Ectodermal cell (in vitro differentiated cells): ENCODE results near the gene LRRC71.

ENCODE experiments used
- H3K27ac ChIP-seq: 2 replicates; pipeline ENCODE4 v1.7.0; 2013; ENCODE audit warnings: mild to moderate bottlenecking, low read depth, low read length; ENCODE audit not compliant: insufficient read depth, poor library complexity, severe bottlenecking
- H3K27me3 ChIP-seq: 2 replicates; pipeline ENCODE4 v1.7.0; 2013; ENCODE audit warnings: mild to moderate bottlenecking, low read length; ENCODE audit not compliant: insufficient read depth, control insufficient read depth, poor library complexity, severe bottlenecking
- H3K36me3 ChIP-seq: one replicate; pipeline ENCODE4 v1.7.0; 2013; ENCODE audit warnings: low read length; ENCODE audit not compliant: control insufficient read depth, insufficient read depth
- H3K4me1 ChIP-seq: one replicate; pipeline ENCODE4 v1.7.0; 2013; ENCODE audit warnings: low read length; ENCODE audit not compliant: control insufficient read depth, insufficient read depth
- H3K4me3 ChIP-seq: 2 replicates; pipeline ENCODE4 v1.7.0; 2013; ENCODE audit warnings: low read depth, low read length, control low read depth; ENCODE audit not compliant: insufficient read depth
- H3K9me3 ChIP-seq: 2 replicates; pipeline ENCODE4 v1.7.0; 2013; ENCODE audit warnings: mild to moderate bottlenecking, low read length, moderate library complexity; ENCODE audit not compliant: control insufficient read depth
- WGBS, 2 experiments: methylation state at CpG; one replicate each; pipeline ENCODE4 v1.1.7; 2013; ENCODE audit warnings: missing lambda C conversion rate in 2 of 2; 5-methylcytosine and 5-hydroxymethylcytosine counted together

Gene LRRC71

DNA sequence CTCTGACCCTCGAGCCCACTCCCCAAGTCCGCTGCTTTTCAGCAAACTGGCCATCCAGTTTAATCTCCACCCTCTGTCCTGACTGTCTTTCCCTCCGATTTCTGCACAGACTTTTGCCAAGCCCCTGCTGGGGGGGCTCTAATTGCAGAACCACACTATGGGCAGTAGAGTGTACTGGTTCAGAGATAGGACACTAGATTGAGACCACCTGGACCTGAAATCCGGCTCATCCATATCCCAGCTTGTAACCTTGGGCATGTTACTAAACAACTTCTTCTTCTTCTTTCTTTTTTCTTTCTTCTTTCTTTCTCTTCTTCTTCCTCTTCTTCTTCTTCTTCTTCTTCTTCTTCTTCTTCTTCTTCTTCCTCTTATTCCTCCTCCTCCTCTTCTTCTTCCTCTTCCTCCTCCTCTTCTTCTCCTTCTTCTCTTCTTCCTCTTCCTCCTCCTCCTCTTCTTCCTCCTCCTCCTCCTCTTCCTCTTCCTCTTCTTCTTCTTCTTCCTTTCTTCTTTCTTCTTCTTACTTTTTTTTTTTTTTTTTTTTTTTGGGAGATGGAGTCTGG is 7.7 kb downstream of the LRRC71 start:
- Histone ChIP-seq H3K4me1 (peaks cover 10% of the 10 kb centered on the region), H3K9me3 (no peaks in the 10 kb centered on the region), H3K4me3 (no peak overlapping the region), H3K27me3 (peaks cover 67% of the 10 kb centered on the region), H3K36me3 (no peaks in the 10 kb centered on the region), H3K27ac (no peak overlapping the region)
- 16 to 19% methylated on average over 4 of the region's 4 CpGs for WGBS, 2 experiments

DNA sequence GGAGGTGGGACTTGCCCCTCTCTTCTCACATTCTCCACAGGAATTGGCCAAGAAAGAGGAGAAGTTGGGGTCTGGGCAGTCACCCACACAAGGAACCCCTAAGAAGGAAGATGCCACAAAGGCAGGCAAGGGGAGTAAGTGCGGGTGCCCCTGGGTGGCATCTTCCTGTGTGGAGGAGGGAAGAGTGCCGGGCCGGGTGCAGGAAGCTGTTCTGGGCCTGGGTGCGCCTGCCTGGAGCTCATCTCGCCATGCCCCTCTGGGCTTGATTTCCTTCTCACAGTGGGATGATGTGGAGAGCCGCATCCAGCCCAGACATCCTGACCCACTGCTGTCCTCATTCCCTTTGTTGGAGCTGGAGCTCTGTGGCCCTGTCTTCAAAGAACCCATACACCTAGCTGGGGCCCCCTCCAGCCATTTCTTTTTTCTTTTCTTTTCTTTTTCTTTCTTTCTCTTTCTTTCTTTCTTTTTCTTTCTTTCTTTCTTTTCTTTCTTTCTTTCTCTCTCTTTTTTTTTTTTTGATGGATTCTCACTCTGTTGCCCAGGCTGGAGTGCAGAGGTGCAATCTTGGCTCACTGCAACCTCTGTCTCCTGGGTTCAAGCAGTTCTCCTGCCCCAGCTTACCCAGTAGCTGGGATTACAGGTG is 9.3 kb downstream of the LRRC71 start:
- Histone ChIP-seq H3K27ac (no peak overlapping the region), H3K9me3 (no peaks in the 10 kb centered on the region), H3K4me1 (peaks cover under 1% of the 10 kb centered on the region), H3K27me3 (peaks cover 51% of the 10 kb centered on the region), H3K4me3 (no peak overlapping the region), H3K36me3 (no peaks in the 10 kb centered on the region)
- WGBS, 2 experiments, result 83 to 91% methylated on average over 6 of the region's 6 CpGs

DNA sequence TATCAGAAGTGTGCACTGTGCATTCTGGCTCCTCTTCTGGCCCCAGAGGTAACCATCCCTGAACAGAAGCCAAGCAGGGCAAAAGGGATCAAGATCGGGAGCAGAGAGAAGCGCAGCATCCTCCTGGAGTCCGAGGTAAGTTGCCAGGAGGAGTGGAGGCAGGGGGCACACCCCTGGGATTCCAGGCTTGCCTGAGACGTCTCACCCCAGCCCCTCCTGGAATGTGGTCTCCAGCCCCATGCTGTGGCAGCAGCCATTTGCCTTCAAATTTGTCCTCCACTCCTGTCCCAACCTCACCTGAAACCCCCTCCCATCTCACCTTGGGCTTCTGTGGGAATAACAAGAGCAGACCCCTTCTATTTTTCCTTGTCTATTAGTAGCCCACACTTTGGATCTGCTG is 10.1 kb downstream of the LRRC71 start:
- no peaks in the 10 kb centered on the region for H3K9me3 ChIP-seq
- 58 to 68% methylated on average over 4 of the region's 4 CpGs for WGBS, 2 experiments
- peaks cover 43% of the 10 kb centered on the region for H3K27me3 ChIP-seq
- H3K4me3 ChIP-seq, result no peak overlapping the region
- H3K27ac ChIP-seq, result no peak overlapping the region
- no peaks in the 10 kb centered on the region for H3K36me3 ChIP-seq
- H3K4me1 ChIP-seq, result no peaks in the 10 kb centered on the region

DNA sequence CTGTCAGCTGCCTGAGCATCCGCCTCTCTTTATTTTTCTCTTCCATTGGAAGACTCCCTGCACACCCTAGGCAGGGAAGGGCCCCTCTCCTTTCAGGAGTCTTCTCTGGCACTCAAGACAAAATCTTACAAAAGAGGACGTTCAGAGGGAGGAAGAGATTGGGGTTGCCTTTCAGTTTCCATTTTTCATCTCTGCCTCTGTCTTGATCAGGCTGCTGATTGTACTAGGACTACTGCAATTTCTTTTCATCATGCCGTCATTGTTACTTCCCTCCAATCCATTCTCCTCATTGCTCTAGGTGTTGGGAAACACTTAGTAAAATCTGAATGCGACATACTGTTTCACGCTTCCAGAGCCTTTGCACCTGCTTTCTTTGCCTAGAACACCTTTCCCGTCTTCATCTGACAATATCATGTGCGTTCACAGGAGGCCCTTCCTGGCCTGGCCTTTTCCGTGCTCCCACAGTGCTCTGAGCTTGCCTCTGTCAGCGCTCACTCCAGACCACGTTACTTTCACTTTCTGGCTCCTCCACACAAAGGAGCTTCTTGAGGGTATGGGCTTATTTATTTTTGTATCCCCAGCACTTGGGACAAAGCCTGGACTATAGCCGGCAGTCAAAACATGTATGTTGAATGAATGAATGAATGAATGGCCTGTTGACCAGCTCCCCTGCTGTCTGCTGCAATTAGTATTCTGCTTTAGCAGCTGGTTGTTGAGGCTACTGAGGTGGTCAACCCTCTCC is 10.9 kb downstream of the LRRC71 start:
- 88 to 90% methylated on average over 11 of the region's 11 CpGs for WGBS, 2 experiments
- no peak overlapping the region for H3K4me3 ChIP-seq
- no peaks in the 10 kb centered on the region for H3K9me3 ChIP-seq
- no peaks in the 10 kb centered on the region for H3K36me3 ChIP-seq
- no peak overlapping the region for H3K27ac ChIP-seq
- no peaks in the 10 kb centered on the region for H3K4me1 ChIP-seq
- H3K27me3 ChIP-seq, result peaks cover 34% of the 10 kb centered on the region

DNA sequence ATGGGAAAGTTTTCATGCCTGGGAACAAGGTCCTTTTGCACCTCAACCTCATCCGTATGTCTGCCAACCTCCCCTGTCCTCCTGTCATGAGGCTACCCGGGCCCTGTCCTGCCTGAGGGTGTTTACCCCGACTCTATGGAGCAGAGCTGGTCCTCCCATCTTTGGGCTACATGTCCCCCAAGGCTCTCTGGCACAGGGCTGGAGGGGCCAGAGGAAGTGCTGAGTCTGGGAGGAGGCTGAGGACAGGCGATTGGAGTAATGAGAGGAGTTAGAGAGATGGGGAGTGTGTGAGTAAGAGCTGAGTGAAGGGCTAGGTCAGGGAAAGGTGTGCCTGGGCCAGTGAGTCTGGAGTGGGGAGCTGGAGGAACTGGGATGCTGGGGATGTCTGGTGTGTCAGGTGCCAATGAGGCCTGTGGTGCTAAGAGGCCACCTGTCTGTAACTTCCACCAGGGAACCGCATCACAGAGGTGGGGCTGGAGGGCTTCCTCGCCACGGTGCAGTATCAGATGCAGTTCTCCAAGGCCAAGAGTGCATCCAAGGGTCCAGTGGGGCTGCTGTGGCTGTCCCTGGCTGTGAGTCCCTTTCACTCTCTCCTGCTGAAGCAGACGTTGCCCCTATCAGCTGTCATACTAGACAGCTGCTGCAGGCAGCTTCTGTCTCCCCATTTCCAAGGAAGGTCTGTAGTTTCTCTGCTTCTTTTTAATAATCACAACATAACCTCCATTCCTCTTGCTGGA is 11.7 kb downstream of the LRRC71 start:
- no peaks in the 10 kb centered on the region for H3K9me3 ChIP-seq
- 71 to 73% methylated on average over 8 of the region's 8 CpGs for WGBS, 2 experiments
- H3K27me3 ChIP-seq, result peaks cover 27% of the 10 kb centered on the region
- no peaks in the 10 kb centered on the region for H3K4me1 ChIP-seq
- no peak overlapping the region for H3K4me3 ChIP-seq
- H3K27ac ChIP-seq, result no peak overlapping the region
- peaks cover 2% of the 10 kb centered on the region for H3K36me3 ChIP-seq

DNA sequence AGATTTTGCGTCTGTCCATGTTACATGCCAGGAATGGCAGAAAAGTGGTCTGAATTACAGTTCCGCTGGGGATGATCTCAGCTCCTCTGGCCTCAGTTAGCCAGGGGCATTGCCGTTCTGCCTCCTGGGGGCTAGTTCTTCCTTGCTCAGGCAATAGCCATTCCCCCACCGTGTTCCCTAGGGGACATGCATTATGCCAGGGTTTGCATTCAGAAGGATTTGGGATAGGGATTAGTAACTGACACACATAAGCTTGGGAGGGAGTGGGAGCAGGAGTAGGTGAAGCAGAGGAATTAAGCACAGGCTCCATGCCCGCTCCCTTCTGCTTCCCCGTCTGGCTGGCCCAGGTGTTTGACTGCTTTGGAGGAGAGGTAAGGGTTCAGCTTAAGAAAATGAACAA is 12.7 kb downstream of the LRRC71 start:
- Histone ChIP-seq H3K27me3 (peaks cover 17% of the 10 kb centered on the region), H3K9me3 (no peaks in the 10 kb centered on the region), H3K4me3 (no peak overlapping the region), H3K4me1 (no peaks in the 10 kb centered on the region), H3K36me3 (peaks cover 4% of the 10 kb centered on the region), H3K27ac (no peak overlapping the region)
- 68 to 72% methylated on average over 6 of the region's 6 CpGs for WGBS, 2 experiments

DNA sequence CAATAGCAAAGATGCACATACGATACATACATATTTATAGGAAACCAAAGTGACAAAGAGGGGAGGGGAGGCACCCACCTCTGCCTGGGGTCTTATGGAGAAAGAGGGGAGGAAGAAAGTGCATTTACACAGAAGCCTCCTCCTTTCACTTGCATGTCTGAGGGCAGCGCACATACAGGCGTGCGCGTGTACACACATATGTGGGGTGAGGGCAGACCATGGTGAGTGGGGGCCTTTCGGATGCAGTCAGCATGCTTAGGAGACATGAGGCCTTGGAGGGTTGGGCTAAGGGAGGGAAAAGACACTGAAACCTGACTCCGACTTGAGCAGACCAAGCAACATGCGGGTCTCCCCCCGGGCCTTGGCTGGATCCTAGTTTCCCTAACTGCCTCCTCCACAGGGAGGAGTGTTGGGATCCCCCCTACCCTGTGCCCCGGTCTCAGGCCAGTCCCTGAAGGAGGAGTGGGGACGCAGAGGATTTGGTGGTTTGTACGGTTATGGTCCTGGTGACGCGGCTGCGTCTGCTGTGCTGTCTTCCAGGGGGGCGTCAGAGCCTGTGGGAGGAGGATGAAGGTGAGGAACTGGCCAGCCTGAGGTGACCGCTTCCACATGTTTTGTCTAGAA is 15.2 kb downstream of the LRRC71 start:
- Histone ChIP-seq H3K36me3 (peaks cover 10% of the 10 kb centered on the region), H3K27ac (no peak overlapping the region), H3K9me3 (no peaks in the 10 kb centered on the region), H3K4me1 (no peaks in the 10 kb centered on the region), H3K27me3 (no peaks in the 10 kb centered on the region), H3K4me3 (no peak overlapping the region)
- WGBS, 2 experiments, result 89 to 92% methylated on average over 16 to 17 of the region's 17 CpGs

DNA sequence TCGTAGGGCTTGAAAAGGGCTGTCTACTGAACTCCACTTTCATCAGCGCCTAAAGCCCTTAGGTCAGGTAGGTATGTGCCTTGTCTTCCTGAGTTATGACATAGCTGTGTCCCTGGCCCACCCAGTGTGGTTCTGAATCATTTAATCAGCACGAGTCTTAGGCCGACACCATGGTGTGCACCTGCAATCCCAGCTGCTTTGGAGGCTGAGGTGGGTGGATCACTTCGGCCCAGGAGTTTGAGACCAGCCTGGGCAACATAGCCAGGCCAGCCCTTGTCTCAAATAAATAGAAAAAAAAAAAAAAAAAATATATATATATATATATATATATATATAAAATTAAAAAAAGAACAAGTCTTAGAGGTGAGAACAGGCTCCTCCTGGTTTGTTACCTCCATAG is 15.8 kb downstream of the LRRC71 start:
- H3K36me3 ChIP-seq, result peaks cover 10% of the 10 kb centered on the region
- 86 to 95% methylated on average over 5 of the region's 5 CpGs for WGBS, 2 experiments

DNA sequence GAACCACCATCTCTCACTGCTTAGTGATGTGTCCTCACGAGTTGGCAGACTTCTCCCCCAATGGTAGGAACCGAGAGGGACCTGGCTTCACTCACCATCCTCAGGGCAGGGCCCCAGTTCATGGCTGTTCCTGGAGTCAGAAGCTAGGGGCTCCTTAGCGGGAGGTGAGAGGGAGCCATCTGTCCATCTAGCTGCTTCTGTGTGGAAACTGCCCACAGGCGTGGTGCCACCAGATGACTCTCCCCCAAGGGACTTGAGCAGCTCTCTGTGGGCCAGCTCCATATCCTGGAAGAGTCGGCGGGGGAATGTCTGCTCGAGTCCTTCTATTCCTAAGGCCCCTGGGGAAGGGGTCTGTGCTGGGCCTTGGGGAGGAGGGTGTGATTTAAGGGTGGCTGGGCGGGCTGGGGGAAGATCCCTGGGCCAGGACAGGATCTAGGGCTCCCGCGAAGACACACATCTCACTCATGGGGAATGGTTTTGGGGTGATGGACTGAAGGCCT is 16.3 kb downstream of the LRRC71 start:
- H3K36me3 ChIP-seq, result peaks cover 14% of the 10 kb centered on the region
- H3K27ac ChIP-seq, result no peak overlapping the region
- no peaks in the 10 kb centered on the region for H3K27me3 ChIP-seq
- H3K4me3 ChIP-seq, result no peak overlapping the region
- WGBS, 2 experiments, result 88 to 89% methylated on average over 10 of the region's 10 CpGs
- no peaks in the 10 kb centered on the region for H3K4me1 ChIP-seq
- no peaks in the 10 kb centered on the region for H3K9me3 ChIP-seq

More for the DNA sequence above, 15.8 kb downstream of the LRRC71 start:
- no peak overlapping the region for H3K4me3 ChIP-seq
- H3K4me1 ChIP-seq, result no peaks in the 10 kb centered on the region
- no peak overlapping the region for H3K27ac ChIP-seq
- H3K27me3 ChIP-seq, result no peaks in the 10 kb centered on the region
- H3K9me3 ChIP-seq, result no peaks in the 10 kb centered on the region
